ENCODE data around the gene SPACA7.

SPACA7 gene

DNA sequence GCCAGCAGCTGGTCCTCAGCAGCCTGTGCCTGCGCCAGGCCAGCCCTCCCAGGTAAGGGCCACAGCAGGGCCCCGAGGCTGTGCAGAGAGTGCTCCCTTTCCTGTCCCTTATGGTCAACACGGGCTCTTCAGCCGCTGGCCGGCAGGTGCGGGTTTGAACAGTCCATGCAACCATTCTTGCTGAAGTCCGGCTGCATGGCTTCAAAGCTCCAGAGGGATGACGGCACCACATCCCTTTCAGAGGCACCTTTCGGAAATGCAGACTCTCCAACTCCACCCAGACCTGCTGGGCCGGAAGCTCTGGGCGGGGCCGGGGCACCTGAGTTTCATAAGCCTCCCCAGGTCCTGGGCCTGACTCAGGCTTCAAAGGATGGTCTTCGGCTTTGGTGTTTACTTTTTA lies 81.3 kb downstream of the SPACA7 start:
- Mint-ChIP-seq H3K4me3 (no peak overlapping the region), H3K36me3 (ENCODE audit: low read depth) (no peaks in the 10 kb centered on the region), H3K27ac (no peak overlapping the region), H3K9me3 (peaks cover 25% of the 10 kb centered on the region), H3K4me1 (no peaks in the 10 kb centered on the region), H3K27me3 (ENCODE audit: low read depth) (peaks cover 23% of the 10 kb centered on the region)
- TF ChIP-seq, protein P1, sequence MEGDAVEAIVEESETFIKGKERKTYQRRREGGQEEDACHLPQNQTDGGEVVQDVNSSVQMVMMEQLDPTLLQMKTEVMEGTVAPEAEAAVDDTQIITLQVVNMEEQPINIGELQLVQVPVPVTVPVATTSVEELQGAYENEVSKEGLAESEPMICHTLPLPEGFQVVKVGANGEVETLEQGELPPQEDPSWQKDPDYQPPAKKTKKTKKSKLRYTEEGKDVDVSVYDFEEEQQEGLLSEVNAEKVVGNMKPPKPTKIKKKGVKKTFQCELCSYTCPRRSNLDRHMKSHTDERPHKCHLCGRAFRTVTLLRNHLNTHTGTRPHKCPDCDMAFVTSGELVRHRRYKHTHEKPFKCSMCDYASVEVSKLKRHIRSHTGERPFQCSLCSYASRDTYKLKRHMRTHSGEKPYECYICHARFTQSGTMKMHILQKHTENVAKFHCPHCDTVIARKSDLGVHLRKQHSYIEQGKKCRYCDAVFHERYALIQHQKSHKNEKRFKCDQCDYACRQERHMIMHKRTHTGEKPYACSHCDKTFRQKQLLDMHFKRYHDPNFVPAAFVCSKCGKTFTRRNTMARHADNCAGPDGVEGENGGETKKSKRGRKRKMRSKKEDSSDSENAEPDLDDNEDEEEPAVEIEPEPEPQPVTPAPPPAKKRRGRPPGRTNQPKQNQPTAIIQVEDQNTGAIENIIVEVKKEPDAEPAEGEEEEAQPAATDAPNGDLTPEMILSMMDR (IDR thresholded peaks at IDR 0.05; ENCODE audit: unreplicated experiment in 3 of 3), result no peak

DNA sequence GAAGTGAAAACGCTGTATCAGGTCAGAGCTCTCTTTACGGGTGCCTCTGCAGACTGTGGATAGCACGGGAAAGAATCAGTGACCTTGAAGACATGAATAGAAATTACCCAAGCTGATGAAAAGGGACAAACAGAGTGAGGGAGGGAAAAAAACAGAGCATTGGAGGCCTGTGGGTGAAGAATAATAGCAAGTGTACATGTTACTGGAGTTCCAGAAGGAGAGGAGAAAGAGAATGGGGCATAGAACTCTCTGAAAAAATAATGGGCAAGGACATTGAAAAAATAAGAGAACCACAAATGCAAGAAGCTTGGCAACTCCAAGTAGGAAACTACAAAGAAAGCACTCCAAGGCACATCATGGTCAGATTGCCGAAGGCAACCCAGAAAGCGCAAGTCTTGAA lies 86.3 kb downstream of the SPACA7 start:
- Mint-ChIP-seq H3K9me3 (peaks cover 28% of the 10 kb centered on the region), H3K27ac (no peak overlapping the region), H3K36me3 (ENCODE audit: low read depth) (no peaks in the 10 kb centered on the region), H3K27me3 (ENCODE audit: low read depth) (peaks cover 15% of the 10 kb centered on the region), H3K4me3 (no peak overlapping the region), H3K4me1 (no peaks in the 10 kb centered on the region)
- TF ChIP-seq, protein P1 (IDR thresholded peaks at IDR 0.05; ENCODE audit: unreplicated experiment in 3 of 3), result no peak

DNA sequence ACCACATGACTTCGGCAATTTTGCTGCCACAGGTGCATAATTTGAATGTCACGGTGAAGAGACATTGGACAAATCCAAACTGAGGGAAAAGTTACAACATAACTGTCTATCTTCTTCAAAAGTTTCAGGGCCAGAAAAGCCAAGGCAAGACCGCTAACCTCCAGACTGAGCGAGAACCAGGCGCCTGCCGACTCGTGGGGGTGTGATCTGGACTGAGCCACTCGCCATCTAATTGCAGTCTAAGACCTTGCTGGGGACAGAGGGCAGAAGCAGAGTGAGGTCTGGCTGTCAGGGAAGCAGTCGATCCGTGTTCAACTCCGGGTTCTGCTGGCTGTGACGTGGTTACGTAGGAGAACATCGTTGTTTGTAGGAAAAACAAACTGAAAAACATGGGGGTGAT lies 88.6 kb downstream of the SPACA7 start:
- H3K9me3 Mint-ChIP-seq, result peaks cover 19% of the 10 kb centered on the region
- no peak overlapping the region for H3K4me3 Mint-ChIP-seq
- H3K4me1 Mint-ChIP-seq, result no peaks in the 10 kb centered on the region
- TF ChIP-seq, protein P1 (IDR thresholded peaks at IDR 0.05; ENCODE audit: unreplicated experiment in 3 of 3), result no peak
- no peak overlapping the region for H3K27ac Mint-ChIP-seq
- no peaks in the 10 kb centered on the region for H3K36me3 Mint-ChIP-seq (ENCODE audit: low read depth)
- H3K27me3 Mint-ChIP-seq (ENCODE audit: low read depth), result peaks cover 15% of the 10 kb centered on the region

DNA sequence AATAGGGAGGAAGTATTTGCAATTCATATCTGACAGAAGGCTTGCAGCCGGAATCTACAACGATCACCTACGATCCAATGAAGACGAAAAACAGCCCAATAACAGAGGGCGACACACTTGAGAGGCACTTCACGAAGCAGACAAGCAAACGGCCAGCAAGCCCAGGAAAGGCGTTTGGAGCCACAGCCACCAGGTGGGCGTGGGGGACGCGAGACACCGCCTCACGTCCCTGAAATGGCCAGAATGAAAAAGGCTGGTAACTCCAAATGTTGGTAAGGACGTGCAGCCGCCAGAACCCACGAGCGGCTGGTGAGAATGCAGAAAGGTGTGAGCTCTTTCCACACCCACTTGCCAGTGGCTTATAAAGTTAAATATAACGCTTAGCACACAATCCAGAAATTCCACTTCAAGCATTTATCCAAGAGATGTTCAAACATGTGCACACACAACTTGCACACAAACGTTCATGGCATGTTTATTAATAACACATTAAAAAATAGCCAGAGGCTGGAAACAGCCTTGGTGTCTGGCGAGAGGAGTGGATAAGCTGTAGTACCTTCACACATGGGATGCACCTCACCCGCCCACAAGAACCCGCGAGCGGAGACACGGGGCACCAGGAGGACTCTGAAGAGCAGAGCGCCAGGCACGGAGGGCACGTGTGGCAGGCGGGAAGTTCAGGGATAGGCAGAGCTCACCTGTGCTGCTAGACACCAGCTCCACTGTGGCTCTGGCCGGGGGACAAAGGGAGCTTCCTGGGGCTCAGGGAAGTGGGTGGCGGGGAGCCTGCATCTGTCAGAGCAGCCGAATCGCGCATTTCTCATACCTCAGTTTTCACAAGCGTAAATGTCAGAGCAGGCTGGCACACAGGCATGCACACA lies 89.3 kb downstream of the SPACA7 start:
- no peak overlapping the region for H3K27ac Mint-ChIP-seq
- no peaks in the 10 kb centered on the region for H3K36me3 Mint-ChIP-seq (ENCODE audit: low read depth)
- no peaks in the 10 kb centered on the region for H3K4me1 Mint-ChIP-seq
- H3K4me3 Mint-ChIP-seq, result no peak overlapping the region
- TF ChIP-seq, protein P1 (IDR thresholded peaks at IDR 0.05; ENCODE audit: unreplicated experiment in 3 of 3), result no peak
- H3K9me3 Mint-ChIP-seq, result peaks cover 13% of the 10 kb centered on the region
- H3K27me3 Mint-ChIP-seq (ENCODE audit: low read depth), result peaks cover 10% of the 10 kb centered on the region

DNA sequence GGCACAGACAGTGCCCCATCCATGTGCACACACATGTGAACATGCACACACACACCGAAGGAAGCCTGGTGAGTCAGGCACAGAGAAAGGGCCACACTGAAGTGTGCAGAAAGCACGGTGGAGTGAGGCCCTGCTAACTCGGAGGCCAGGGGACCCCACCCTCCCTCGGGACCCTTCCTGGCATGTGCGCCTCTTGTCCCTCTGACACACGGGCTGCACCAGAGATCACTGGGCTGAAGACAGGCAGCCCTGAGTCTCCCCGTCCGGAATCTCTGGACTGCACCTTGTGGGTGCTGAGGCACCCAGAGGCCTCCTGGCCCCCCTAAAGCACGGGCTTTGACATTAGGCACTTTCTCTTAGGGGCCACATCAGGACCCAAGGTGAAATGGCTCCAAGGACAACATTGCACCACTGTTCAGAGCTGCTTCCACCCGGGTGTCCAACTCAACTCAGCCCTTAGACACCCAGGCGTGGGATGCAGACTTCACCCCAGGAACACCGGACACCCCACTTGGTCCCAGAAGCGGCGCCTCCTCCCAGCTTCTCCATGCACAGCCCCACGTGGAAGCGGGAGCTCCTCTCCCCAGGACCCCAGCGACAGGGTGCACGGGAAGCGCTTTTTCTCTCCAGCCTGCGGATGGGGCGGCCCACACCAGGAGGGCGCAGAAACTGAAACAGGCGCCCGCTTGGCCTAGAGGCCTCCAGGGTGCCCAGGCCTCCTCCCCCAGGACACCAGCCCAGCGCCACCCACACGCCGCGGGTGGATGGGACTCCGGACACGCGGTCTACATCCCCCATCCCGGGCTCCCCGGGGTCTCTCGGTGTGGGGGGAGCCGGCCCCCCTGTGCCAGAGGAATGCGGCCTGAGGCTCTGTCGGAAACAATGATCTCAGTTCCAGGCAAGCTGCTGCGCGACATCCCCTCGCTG lies 90.2 kb downstream of the SPACA7 start:
- Mint-ChIP-seq H3K4me1 (no peaks in the 10 kb centered on the region), H3K27me3 (ENCODE audit: low read depth) (peaks cover 10% of the 10 kb centered on the region), H3K9me3 (peaks cover 21% of the 10 kb centered on the region), H3K4me3 (no peak overlapping the region), H3K36me3 (ENCODE audit: low read depth) (no peaks in the 10 kb centered on the region), H3K27ac (no peak overlapping the region)
- TF ChIP-seq, protein P1 (IDR thresholded peaks at IDR 0.05; ENCODE audit: unreplicated experiment in 3 of 3), result no peak

Data from nephron (organoid).